ENCODE data around the gene GRID2IP.

GRID2IP gene

DNA sequence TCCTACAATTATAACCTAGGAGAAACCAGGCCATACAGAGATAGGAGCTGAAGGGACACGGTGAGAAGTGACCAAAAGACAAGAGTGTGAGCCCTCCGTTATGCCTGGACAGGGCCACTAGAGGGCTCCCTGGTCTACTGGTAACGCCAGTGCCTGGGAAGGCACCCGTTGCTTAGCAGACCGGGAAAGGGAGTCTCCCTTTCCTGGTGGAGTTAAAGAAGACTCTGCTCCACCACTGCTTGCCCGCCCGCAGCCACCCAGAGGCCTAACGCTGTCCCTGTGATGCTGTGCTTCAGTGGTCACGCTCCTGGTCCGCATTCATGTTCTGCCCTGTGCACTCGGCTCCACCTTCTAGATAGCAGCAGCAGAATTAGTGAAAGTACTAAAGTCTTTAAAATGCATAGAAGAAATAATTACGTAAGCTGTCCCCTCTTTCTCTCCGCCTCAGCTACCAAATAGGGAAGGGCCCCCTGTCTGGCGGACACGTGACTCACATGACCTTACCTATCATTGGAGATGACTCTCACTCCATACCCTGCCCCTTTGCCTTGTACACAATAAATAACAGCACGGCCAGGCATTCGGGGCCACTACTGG is 34.8 kb downstream of the GRID2IP start:
- DNase-seq: peak; percentile 78

DNA sequence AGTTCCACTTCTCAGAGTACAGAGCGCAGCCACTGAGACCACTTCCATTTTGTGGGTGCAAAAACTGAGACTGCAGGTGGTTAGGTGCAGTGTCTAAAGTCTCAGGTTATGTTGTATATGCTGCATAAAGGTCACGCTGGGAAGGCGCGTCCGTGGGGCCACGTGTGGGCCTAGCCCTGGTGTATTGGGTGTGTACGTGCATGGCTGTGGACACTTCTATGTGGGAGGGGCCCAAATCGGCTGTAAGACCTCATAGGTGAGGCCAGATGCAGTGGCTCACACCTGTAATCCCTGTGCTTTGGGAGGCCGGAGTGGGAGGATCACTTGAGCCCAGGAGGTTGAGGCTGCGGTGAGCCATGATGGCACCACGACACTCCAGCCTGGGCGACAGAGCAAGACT is 37.7 kb downstream of the GRID2IP start:
- DNase-seq: no peak

DNA sequence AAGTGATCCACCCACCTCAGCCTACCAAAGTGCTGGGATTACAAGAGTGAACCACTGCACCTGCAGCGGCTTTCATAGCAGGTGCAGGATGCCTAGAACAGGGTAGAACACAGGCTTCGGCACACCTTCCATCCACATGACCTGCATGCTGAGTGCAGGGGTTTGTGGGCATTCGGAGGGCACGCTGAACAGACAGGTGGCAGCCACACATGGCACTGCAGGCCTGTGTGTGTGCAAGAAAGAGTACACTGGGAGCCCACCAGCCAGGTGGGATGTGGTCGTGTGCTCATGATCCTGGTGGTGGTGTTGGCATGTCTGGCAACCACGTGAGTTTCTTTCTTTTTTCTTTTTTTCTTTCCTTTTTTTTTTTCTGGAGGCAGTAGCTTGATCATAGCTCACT is 38.4 kb downstream of the GRID2IP start:
- no peak for DNase-seq

DNA sequence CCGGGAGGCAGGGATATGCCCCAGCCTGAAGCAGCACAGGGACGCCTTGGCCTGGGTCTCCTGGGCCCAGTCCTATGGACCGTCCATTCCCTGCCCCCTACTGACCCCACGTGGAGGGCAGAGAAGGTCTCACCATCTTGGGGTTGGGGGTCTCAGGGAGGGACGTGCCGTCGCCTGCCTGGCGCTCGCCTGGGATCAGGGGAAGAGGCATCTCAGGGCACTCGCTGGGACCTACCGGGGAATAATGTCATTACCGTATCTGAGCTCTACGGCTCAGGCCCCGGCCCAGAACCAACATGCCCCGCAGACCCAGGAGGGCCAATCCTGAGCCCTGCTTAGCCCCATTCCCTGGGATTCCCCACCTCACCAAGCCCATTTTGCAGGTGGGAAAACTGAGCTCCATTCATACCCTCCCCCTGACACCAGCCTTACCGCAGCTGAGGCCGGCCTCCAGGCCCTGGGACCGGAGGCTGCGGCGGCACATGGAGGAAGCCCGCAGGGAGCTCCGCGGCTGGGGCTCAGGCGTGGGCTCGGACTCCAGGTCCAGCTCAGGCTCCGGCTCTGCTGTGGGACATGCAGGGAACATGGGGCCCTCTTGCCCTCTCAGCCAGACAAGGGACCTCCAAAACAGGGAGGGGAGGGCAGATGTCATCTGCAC is 40.7 kb downstream of the GRID2IP start:
- no peak for DNase-seq

DNA sequence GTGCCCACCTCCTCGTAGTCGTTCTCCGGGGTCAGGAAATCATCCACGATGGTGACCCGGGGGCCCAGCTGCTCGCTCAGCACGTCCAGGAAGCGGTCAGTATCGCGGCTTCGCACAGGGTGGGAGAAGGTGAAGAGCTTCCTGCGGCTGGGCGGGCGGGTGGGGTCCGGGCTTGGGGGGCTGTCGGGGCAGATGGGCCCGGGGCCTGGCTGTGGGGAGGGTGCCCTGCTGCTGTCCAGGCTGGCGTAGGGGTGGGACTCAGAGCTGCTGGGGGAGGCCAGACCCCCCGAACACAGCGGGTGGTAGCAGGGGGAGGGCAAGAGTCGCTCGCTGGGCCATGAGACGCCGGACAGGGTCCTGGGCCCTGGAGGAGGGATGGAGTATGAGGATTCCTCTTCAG is 42.3 kb downstream of the GRID2IP start:
- no peak for DNase-seq

DNA sequence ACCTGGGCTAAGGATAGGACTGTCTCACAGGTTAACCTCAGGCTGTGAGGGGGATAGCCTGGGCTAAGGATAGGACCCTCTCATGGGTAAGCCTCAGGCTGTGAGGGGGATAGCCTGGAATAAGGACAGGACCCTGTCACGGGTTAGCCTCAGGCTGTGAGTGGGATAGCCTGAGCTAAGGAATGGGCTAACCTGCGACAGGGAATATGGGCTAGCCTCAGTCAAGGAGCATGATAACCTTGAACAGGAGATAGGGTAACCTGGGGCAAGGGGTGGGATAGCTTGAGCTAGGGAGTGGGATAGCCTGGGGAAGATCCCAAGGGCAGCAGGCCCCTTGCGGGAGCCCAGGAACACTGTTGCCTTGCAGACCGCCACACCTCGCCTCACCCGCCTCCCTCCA is 42.7 kb downstream of the GRID2IP start:
- no peak for DNase-seq

DNA sequence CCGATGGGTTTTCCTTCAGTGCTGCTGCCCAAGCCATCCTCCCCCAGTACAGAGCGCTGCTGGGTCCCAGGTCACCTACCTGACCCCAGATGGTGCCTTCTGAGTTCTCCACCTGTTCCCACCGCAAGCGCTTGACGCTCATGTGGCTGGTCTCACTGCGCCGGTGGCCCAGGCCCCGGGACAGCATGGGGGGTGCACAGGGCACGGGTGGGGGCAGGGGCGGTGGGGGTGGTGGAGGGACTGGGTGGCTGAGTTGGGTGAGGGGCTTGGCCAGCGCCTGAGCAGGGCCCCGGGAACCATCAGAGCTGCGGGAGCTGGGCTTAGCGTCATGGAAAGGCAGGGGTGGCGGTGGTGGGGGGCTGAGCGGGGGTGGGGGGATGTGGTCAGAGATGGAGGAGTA is 43.4 kb downstream of the GRID2IP start:
- DNase-seq: no peak

DNA sequence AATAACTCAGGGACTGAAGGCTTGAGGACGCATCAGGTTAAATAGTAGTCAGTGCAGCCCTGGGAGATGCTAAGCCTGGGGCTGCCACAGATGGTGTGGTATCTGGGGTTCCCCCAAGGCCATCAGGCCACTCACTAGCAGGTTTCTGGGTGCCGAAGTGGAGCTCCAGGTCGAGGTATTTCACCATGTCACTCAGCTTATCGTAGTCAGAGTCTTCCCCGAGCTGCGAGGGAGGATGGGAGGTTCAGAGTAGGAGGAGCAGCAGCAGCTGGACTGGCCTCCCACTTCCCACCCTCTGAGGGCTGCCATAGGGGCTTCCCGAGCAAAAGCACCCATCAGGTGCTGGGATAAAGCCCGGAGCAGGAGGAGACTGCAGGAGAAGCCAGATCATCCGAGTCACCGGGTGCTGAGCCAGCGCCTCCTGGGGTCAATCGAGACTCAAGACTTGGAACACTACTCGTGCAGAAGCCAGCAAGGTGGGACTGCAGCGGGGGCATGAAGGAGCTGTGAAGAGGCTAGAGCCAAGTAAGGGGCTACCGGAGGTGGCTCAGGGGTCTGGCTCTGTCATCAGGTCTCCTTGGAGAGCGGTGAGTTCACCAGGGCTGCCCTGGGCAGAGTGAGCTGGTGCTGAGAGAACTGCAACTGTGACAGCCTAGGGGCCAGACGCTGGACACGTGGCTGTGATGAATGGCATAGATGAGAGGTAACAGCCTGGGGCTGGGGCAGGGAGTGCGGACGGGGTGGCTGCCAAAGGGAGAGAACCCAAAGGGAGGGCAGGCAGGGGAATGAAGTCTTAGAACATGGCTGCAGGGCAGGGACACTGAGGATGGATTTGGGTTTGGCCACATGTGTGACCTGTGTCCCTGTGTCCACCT is 45.3 kb downstream of the GRID2IP start:
- no peak for DNase-seq

DNA sequence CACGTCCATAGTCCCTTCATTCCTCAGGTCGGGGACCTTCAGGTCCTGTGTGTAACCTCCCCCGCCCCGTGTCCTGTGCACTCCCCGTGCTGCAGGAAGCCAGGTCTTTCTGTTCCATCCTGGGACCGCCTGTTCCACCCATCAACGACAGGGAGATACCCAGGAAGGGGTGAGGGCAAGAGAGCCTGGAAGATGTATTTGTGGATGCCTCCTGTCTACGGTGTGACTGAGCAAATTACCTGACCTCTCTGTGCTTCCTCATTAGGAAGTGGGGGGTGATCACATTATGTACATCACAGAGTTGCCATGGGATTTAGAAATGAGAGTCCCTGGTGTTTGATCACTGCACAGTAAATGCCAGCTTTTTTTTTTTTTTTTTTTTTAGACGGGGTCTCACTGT is 46.3 kb downstream of the GRID2IP start:
- no peak for DNase-seq

DNA sequence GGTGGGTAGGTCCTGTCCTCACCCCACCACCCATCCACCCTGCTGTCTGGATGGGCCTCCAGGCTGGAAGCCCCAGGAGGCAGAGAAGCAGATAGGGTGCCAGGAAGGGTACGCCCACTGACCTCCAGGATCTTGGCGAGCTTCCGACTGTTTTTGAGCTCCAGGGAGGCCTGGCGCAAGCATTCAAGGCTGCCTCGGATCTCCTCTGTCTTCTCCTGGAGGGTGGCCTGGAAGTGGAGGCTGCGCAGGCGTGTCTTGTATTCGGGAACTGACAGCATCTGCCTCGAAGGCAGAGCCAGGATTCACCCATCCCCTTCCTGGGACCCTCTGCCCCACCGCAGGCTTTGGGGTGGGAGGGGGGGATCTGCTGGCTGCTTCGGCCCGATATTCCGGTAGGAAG is 48.4 kb downstream of the GRID2IP start:
- DNase-seq: no peak

DNA sequence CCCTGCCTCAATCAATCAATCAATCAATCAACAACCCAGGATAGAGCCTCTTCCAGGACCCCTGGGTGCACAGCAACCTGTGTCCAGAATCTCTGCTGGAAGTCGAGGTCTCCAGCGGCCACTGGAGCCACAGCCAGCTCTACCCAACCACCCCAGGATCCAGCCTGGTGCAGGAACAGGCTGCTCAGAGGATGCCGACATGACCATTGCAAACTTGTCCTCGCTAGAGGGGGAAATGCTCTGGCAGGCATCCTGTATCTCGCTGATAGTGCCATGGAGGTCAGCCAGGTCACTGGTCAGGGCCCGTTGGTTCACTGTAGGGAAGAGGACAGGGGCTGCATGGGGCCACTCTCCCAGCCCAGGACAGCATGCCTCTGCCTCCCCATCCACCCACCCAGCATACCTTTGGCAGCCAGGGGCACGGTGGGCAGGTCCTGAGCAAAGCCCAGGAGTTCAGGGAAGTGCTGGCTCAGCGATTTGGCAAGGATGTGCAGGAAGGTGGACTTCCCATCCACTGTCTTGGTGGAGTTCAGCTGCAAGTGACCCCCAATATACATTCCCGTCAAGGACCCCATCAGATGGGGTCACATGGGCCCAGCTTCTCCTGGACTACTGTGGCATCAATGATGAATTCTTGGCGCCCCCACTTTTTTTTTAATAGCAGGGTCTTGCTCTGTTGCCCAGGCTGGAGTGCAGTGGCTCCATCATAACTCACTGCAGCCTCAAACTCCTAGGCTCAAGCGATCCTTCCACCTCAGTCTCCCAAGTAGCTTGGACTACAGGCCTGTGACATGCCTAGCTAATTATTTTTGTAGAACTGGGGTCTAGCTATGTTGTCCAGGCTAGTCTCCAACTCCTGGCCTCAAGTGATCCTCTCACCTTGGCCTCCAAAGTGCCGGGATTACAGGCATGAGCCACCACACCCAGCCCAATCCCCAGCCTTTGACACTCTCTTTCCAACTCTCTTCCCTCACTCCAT is 49.4 kb downstream of the GRID2IP start:
- no peak for DNase-seq

DNA sequence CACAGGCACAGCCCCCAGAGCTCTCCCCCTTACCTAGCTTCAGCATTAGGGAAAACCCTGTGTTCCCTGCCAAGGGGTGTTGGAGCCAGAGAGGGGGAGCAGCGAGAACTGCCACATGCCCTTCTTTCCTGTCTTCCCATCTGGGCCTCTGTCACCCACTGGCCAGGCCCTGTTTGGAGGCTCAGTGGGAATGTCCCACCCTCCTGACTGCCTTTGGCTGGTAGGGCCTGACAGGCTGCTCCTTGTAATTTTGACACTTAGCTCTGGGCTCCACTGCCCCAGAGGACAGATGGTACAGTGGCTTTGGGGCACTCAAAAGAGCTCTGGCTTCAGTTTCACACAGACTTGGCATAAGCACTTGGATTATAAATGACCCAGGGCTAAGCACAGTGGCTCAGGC is 50.6 kb downstream of the GRID2IP start:
- no peak for DNase-seq

DNA sequence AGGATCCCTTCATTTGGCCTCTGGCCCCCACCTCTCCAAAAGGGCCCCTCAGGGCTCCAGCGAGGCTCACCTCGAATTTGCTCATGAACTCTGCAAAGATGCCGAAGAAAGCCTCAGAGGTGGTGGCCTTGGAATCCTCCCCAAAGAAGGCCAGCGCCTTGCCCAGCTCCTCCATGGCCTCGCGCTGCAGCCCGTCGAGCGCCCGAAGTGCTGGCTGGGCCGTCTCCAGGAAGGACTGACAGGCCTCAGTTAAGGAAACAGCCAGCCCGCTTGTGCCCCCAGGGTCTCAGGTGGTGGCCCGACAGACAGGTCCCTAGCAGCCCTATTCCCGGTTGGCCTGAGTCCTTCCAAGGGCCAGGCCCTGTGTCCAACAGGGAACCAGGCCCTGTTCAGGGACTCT is 53.3 kb downstream of the GRID2IP start:
- DNase-seq: no peak

DNA sequence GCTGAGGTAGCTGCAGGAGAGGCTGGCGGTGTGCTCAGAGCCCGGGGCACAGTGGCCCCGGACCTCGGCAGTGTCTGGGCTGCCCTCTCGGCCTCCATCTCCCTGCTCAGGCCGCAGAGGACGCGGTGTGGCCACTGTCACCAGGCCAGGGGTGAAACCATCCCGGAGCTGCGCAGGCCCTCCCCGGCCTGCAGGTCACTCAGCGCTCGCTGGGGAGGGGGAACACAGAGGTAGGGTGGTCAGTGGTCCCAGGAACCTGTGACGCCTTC is 53.7 kb downstream of the GRID2IP start:
- DNase-seq: no peak

DNA sequence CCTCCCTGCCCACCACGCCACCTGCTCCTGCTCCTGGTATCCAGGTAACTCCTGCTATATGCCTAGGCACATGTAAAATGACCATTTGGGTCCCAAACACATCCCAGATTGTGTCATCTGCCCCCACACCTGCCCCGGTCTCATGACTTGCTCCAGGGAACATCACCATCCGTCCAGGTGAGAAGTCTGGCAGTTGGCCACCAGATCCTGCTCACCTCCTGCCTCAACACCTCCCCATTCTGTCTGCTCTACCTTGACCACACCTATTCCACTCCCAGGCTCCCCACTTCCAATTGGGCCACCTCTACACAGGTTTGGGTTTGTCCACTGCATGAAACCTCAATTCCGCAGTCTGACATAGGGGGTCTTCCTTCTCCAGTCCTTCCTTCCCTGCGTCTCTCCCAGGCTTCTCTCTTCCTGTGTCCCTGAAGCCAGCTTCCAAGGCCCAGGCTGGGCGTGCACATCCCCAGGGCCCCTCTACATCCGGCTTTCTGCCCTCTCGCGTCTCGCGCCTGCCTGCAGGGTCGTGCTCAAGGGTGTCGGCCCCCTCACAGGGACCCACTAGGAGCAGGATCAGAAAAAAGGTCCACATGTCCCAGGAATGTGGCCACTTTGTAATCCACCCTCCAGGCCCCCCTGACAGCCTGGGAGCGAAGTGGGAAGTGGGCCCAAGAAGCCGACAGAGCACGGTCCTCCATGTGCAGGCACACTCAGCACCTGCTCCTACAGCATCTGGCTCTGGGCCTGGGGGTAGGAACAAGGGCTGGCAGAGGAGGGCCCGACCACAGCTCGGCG is 54.2 kb downstream of the GRID2IP start:
- DNase-seq: no peak

DNA sequence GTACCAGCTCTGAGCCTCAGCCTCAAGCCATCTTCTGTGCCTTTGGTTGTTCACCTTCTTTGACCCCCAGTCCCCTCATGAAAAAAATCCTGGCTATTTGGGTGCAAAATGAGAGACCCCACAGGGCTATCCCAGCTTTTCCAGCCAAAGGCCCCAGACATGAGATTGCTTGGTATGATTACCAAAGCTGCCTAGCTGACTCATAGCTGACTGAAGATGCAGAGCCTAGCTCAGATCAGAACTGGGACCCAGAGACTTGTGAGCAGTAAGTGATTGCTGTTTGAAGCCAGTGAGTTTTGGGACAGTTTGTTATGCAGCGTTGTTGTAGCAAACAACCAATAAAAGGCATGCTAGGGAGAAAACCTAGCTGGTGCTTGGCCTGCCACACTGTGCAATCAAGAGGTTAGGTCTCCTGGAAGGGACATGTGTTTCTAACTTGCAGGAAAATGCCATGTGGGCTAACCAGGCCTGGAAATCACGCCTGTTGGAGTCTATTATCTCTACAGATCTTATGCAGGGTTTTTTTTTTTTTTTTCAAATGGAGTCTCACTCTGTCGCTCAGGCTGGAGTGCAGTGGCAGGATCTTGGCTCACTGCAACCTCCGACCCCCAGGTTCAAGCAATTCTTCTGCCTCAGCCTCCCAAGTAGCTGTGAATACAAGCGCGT is 55.5 kb downstream of the GRID2IP start:
- DNase-seq: no peak

DNA sequence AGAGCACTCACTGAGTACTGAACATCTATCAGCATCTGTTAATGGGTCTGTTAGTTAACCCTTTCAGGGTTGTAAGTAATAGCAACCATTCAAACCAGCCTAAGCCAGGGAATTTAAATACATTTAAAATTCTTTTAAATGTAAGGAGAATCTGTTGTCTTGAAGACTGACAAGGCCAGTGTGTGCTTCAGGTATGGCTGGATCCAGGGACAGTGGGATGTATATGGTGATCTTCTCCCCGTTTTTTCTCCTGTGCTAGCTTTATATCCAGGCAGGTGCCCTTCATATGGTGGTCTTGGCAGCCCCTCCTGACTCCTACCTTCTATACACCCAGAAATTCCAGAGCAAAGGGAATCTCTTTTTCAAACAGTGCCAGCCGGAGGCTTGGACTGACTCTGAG is 56.9 kb downstream of the GRID2IP start:
- DNase-seq: no peak

DNA sequence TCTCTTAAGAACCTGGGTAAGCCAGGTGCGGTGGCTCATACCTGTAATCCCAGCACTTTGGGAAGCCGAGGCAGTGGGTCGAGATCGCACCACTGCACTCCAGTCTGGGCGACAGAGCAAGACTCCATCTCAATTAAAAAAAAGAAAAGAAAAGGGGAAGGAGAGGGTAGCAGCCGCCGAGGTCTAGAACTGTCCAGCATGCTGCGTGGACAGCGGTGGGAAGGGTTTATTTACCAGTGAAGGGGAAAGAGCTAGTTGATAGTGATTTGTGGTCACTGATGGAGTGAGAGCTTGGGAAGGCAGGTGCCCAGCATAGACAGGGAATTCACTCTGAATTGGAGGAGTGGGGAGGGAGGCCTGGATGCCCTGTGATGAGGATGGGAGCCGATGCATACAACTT is 60.1 kb downstream of the GRID2IP start:
- no peak for DNase-seq

DNA sequence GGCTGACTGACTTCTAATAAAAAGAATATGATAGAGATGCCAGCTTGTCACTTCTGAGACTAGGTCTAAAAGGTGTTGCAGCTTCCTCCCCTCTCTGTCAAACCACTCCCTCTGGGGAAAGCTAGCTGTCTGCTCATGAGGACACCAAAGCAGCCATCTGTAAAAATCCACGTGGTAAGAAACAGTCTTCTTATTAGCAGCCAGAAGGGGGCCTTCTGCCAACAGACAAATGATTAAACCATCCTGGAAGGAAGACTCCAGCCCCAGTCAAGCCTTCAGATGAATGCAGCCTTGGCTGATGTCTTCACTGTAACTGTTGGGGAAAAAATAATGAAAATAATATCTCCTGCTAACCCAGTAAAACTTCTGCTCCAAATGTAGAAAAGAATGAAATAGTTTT is 61.6 kb downstream of the GRID2IP start:
- no peak for DNase-seq

DNA sequence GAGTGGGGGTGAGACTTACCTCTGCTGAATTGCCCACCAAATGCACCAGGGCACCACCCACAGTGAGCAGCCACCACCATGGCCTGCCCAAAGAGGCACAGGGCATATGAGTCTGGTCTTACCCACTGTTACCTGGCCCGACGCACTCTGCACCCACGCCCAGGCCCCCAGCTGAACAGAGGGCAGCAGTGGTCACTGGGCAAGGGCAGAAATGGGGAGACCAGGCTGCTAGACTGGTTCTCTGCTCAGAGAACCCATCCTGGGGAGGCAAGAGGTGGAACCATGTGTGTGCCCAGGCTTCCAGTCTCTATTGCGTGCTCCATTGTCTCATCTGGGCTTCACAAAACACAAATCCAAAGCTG is 64.1 kb downstream of the GRID2IP start:
- DNase-seq: no peak

DNA sequence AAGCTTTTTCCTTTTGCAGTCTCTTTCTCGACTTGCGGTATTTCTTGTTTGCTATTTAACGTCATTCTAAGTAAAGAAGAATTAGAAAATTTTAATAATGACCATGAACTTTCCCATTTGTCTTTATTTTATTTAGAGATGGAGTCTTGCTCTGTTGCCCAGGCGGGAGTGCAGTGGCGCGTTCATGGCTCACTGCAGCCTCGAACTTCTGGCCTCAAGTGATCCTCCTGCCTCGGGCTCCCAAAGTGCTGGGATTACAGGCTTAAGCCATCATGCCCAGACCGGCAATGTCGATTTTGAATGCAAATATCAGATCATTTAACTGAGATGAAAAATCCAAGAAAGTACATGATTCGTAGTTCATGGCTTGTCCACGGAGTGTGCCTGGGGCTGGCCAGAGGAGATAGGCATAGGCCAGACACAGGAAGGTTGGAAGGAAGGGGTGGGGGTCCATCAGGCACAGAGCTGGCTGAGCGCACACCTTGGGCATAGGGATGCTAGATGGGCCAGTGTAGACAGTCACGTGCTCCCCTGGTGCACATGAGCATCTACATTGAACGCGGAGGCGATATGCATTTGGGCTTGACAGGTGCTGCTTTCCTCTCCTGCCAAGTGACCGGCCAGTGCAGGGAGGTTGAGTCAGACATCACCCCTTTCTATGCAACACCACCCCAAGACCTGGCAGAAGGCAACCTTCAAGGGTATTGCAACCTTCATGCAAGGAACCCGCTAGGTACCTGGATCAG is 64.7 kb downstream of the GRID2IP start:
- no peak for DNase-seq

Measured in stimulated activated CD8-positive, alpha-beta memory T cell treated with anti-CD3 and anti-CD28 coated beads, Interleukin-4, amount 100 ng/mL, for 48 hours (primary cell).